GM21737 (cell line): ENCODE data around the gene HLA-DRB1.
"Not testable (repeated sequence)": the region's sequence is repeated elsewhere in the genome, so short reads cannot be mapped to it uniquely, and the experiment has no call there.

Experiments used
- ATAC-seq: cut with Tn5 transposase; IDR thresholded peaks from one replicate; pipeline ENCODE4 v1.9.1; 2021; ENCODE audit warnings: mild to moderate bottlenecking, moderate library complexity; ENCODE audit not compliant: unreplicated experiment

Gene HLA-DRB1

DNA sequence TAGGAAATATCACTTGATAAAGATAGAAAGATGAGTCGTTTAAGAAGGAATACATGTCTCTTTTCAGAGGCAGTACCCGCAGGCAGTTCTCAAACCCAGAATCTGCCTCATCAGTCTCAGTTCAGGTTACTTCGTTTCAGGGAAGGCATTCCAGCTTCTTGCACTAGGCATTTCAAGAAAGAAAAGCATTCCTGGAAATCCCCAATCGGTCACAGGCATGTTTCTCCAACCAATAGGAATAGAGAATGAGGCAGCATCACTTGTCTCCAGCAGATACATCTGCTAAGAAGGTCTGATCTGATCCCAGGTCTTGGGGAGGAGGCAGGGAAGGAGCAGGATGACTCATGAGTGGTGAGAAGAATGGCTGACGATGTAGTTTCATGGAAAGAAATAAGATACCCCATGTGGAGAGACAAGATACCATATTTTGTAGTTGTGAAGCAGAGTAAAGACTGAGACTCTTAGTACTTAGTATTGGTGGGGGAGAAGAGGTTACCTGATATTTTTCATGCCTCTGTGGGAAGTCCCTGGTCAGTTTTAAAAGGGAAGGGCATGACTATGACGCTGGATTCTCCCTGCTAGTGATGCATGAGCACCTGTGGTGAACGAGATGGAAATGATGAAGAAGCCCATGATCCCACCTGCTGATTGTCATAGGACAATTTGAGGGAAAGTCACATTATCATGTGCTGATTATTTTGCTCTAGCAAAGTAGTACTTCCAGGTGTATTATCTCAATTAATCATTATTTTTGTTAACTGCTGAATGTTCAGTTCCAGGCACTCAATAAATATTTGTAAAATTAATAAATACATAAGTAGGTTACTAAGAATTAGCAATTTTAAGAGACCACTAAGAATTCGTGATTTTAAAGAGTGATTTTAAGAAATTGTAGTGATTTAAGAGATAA, 20.3 kb upstream of the HLA-DRB1 start:
- ATAC-seq, result peak; percentile 80

DNA sequence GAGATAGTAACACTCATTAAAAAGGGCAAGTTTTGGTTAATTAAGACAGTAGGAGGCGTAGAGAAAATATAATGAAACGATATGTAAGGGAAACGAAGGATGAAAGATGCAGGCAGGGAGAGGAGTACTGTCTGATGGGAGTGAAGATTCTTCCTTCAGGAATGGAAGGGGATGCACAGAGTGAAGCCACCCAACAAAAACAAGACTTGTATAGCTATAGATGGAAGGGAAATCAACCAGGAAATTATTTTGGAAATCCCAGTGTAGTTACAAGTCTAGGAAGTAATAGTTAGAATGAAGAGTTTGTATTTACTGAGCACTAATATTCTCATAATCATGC, 19.7 kb upstream of the HLA-DRB1 start:
- ATAC-seq, result no peak

DNA sequence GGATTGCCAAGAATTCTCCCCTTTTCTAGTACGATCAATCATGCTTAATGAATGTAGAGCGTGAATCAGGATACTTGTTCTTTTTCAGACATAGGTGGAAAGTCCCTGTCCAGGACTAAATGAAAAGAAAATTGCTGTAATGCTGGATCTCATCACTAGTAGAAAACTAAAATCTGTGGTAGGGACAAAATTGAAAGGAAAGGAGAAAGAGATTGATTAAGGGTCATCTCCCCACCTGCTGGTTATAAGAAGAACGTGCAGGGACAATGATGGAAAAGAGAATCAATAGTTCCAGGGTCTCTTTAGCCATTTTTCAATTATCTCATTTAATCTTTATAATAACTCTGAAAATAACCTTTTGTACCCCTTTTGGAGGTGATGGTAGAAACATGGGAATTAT, 18.7 kb upstream of the HLA-DRB1 start:
- ATAC-seq, result no peak

DNA sequence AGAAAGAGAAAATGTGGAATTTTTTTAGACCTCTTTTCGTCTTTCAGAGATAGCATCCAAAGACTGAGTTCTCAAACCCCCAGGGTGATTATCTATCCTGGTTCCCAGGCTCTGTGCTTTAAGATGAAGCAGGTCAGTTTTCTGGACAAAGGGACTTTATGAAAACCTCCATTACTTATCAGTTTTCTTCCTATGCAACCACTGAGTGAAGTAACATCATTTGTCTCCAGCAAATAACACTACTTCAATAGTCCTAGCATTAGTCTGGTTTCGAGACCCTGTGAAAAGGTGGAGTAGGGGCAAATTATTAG, 18.3 kb upstream of the HLA-DRB1 start:
- ATAC-seq, result no peak

DNA sequence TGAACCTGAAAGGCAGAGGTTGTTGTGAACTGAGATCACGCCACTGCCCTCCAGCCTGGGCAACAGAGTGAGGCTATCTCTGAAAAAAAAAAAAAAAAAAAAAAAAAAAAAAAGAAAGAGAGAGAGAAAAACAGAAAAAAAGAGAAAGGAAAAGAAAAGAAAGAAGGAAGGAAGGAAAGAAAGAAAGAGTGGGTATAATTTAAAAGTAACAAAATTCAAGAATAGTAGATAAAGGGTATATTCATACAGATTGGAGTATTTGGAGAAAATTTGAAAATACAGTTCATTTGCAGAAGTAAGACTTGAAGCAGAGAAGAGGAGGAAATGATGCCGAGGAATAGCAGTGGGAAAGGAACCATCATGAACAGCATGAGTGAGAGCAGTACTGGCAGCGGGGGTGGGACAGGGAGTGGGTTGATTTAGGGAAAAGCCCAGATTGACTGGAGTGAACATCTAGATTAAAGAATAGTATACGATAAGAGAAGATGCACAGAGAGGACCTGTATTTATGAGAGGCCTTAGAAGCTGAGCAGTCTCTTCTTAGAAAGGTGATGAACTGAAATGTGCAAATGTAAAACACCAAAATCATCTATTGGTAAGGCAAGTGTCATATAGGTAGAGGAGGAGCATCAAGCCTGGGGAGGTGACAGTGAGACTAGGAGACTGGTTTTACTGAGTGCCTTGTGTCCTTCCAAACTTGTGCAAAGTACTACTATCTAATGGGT, 17.8 kb upstream of the HLA-DRB1 start:
- no peak for ATAC-seq

DNA sequence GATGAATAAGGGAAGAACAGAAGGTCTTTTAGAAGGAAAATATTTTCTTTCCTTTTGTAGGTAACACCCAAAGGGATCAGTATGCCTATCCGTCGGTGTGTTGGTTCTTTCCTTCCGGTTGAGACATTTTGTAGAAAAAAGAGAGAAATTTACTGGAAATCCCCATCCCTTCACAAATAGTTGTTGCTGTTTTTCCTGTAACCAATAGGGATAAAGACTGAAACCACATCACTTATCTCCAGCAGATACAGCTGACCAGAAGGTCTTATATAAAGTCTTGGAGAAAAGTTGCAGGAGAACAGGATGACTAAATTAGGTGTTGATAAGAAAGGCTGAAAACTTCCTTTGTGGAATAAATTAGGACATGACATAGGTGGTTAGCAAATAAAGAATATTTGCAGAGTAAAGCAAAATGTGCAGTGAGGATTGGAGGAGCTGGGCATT, 14.8 kb upstream of the HLA-DRB1 start:
- ATAC-seq, result peak; percentile 42

DNA sequence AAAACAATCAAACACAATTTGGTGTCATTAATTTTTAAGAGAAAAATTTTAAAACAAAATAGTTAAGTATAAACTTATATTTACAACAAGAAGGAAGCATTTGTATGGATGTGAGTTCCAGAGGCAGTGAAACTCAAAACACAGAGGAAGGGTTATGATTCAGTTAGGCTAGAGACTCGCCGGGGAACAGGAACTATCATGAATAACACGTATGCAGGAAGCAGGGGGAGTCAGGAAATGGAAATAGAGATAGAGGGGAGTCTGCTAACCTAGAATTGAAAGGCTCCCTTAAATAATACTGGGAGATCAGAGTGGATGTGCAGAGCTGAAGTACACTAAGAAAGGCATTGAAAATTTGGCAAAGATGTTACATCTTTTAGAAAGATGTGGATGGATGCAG, 14.2 kb upstream of the HLA-DRB1 start:
- ATAC-seq, result peak; percentile 9

DNA sequence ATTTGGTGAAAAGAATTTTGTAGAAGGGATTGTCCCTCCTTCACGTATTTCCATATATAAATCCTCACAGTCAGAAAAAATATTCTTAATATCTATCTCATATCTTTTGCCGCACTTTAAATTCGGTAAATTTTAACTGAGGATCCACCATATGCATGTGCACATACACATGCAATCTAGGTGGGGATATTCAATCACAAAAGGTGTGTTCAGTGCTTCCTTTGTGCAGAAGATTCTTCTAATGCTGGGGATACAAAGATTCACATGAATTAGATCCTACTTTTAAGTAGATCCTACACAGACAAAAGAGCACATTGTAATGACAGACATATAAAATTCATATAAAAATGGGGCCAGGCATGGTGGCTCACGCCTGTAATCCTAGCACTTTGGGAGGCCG, 13.6 kb upstream of the HLA-DRB1 start:
- ATAC-seq, result no peak

DNA sequence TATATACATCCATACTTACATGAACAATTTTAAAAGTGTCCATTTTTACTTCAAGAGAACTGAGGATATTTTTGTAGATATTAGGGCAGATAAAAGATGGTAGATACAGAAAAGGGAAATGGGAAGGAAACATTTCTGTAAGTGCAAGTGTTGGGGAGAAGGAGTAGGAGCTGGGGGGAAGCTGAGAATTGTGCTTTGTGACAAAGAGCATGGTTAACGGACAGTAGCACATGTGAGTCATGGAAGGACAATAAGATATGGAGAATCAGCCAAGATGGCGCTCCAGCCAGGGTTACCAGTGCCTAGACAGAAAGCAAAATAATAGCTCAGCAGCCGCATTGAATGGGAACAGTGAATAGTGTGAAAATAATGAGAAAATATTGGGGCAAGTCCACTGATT, 12.7 kb upstream of the HLA-DRB1 start:
- ATAC-seq, result no peak

DNA sequence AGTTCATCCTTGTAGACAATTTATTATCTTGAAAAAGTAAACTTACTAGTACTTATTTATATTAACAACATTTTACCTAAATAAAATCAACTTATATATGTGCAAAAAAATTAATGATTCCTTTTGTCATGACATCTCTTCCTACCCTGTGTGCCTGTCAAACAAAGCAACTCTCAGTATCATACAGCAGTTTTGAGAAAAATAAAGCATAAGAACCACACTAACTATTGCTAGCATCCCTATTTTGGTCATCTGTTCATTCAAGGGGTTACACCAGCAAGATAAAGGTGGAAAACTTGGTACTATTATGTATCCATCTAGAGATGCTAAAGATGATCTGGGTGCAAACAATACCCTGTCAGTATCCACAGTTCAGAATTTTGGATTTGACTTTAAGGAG, 7.4 kb upstream of the HLA-DRB1 start:
- no peak for ATAC-seq

DNA sequence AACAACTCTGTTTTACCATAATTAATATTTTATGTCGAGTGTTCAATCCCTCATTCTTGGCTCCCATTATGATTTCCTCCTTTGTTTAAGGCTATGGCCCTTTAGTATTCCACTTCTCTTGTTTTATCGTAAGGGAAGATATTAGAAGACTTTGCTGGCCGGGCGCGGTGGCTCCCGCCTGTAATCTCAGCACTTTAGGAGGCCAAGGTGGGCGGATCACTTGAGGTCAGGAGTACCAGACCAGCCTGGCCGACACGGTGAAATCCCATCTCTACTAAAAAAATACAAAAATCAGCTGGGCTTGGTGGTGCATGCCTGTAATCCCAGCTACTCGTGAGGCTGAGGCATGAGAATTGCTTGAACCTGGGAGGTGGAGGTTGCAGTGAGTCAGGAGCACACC, 1.1 kb upstream of the HLA-DRB1 start:
- not testable (repeated sequence) for ATAC-seq

DNA sequence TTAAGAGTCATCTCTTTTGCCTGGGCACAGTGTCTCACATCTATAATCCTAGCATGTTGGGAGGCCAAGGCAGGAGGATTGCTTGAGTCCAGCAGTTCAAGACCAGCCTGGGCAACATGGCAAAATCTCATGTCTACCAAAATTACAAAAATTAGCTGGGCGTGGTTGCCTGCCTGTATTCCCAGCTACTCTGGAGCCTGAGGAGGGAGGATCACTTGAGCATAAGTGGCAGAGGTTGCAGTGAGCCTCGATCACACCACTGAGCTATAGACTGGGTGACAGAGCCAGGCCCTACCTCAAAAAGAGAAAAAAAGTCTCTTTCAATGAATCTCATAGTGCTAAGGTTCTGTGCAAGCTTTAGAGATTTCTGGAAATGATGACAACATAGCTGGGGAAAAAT, 1.5 kb downstream of the HLA-DRB1 start:
- no peak for ATAC-seq

DNA sequence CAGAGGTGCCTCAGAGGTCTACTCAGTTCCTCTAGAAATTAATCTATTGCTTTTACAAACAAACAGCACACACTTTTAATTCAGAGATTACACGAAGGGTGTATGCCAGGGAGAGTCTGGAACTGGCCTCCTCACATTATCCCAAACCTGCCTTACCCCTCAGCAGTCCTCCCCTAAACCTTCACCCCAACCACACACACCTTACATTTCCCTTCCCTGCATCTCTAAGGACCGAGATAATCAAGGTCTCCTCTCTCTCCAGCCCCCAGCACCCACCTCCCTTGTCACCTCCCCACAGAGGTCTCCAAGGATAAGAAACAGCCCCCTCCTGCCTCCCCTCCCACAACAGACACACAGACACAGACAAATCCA, 6.1 kb downstream of the HLA-DRB1 start:
- ATAC-seq, result no peak

DNA sequence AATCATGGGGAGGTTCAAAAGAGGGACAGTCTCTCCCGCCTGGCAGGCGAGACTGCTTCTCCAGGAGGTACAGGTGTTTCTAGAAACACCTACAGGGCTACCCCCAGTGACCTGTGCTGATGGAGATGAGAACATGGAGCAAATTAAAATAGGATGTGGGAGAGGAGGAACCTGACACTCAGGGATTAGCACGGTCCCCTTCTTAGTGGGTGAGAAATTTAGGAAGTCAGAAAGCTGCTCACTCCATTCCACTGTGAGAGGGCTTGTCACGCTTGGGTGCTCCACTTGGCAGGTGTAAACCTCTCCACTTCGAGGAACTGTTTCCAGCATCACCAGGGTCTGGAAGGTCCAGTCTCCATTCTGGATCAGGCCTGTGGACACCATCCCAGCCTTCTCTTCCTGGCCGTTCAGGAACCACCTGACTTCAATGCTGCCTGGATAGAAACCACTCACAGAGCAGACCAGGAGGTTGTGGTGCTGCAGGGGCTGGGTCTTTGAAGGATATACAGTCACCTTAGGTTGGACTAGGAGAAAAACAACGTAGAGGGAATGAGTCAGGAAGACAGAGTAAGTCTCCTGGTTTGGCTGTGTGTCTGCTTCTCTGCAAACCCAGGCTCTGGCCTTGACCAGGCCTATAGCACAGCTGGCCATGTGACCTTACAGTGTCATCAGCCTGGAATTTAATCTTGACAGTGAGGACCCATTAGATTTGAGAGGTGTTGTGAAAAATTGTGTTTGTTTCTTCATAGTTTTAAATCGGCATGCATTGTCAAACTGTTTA, 8.1 kb downstream of the HLA-DRB1 start:
- no peak for ATAC-seq

DNA sequence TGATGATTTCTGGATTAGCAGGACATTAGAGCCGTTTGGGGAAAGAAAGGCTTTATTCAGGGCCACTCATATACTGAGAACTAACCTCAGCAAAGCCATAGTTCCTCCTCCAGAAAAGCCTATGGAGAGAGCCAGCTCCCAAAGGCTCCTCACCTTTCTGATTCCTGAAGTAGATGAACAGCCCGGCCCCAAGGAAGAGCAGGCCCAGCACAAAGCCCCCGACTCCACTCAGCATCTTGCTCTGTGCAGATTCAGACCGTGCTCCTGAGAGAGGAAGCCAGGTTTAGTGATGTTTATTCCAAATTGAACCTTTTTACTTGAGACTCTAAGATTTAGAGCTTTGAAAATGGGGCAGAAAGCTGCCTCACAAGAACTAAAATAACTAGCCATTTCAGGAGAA, 9.1 kb downstream of the HLA-DRB1 start:
- no peak for ATAC-seq

DNA sequence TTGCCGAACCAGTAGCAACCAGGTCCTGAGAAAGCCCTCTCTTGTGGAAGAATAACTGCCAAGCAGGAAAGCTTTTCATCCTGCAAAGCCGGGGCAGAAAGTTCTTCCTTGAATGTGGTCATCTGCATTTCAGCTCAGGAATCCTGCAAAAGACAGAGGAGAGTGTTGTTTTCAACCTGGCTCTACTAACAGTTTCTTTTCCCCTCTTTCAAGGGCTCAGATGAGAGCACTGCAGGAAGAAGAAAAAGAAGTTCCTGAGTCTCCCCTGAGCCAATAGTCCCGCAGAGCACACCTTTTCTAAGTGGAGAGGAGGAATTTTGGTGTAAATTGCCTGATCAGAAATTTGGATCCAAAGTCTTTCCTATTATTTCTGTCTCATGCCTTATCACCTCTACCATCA, 10.7 kb downstream of the HLA-DRB1 start:
- ATAC-seq, result no peak

DNA sequence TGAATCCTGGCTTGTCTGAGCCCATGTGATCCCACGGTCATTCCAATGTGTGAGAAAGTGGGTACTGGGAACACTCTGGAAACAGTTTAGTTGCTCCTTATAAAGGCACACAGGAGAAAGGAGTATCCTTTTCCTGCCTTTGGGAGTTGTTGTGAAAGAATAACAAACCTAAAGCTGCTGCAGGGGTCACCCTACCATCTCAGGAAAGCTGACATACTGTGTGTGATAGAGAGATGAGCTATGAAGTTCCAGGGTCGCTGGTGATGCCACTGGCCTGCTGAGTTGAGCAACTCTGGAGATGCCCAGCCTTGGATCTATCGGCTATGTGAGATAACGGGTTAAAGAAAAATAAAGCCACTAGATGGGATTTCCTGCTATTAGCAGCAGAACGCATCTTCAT, 12.2 kb downstream of the HLA-DRB1 start:
- ATAC-seq, result not testable (repeated sequence)

DNA sequence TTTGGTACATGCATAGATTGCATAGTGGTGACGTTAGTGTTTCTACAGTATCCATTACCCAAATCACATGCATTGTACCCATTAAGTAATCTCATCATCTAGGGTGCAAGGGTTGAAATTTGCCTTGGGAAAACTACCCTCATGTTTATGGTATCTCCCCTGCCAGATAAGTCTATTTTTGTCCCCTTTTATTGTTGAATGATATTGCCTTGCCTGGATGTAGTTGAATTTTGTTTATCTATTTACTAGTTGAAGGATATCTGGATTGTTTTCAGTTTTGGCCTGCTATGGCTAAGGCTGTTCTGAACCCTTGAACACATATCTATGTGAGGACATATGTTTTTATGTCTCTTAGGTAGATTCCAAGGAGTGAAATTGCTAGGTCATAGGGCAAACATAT, 13.4 kb downstream of the HLA-DRB1 start:
- no peak for ATAC-seq

DNA sequence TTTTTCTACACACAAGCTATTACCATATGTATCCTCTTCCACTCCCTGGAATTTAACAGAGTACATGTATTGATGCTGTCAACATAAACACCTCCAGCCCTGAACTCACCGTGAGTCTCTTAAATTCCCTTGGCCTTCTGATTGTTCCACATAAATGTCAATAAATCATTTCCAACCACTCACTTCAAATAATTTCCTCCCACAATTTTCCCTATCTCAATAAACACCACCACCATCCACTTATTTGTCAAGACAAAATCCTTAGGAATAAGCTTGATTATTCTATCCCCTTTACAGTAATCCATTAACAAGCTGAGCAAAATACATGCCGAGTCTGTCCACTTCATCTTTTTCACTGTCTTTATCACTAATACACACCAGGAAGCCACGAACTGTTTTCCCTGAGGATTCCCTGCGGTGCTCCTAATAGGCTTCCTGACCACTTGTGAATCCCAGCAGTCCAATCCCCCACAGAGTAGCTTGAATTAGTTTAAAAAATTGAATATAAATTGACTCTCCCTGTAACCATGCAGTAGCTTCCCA, 19.2 kb downstream of the HLA-DRB1 start:
- no peak for ATAC-seq

DNA sequence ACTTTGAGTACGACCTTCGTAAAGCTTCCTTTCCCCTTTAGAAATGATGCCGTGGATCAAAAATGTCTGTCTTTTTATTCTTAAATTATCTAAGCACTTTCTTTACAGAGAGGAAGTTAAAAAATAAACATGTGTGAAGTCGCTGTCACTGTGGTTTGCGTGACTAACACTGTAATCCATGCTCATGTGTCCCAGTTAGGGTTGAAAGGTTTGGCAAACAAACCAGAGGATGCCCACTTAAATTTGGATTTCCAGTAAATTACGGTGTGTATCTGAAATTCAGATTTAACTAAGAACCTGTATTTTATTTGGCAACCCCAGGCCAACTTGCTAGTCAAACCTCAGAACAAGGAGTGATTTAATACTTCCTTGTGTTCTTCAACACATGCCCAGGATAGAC, 21.1 kb downstream of the HLA-DRB1 start:
- no peak for ATAC-seq

DNA sequence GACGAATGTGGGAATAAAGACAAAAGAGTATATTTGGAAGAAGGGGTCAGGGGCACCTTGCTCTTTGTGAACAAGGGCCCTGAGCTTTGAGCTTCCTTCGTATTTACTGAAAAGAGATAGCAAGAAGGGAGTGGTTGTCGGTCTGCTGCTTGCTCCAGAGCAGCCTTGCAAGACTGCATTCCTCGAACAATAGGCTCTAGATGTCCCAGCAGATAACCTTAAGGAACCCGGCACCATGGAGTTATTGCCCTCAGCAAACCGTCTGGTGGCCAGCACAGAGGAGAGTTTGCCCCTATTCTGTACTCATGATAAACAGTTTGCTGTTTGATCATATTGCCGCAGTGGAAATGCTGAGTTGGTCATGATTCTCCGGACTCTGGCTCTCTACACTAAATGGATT, 22.7 kb downstream of the HLA-DRB1 start:
- no peak for ATAC-seq

DNA sequence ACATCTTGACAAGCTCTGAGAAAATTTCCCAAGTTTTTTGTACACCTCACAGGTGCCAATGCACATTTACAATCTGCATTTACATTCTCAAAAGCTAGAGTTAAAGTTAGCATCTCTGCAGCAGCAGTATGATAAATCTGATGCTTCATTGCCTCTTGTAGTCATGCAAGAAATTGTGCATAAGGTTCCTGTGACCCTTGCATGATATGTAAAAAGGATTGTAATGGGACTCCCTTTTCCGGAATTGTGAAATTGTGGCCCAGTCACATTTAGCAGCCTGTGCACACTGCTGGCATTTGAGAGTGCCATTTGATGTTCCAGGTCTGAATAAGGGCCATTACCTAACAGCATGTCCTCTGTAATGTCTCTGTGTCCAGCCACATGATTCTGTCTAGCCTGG, 24.1 kb downstream of the HLA-DRB1 start:
- no peak for ATAC-seq
